Measurements from ENCODE around the gene CDH12.

- TF ChIP-seq EZH2 (IDR thresholded peaks at IDR 0.05; ENCODE audit: insufficient read depth, poor library complexity, severe bottlenecking) (no peak), EZH2phosphoT487 (IDR thresholded peaks at IDR 0.05; ENCODE audit: insufficient read depth, low read depth) (no peak)
Measured at GRCh38 chr5:22314548-22314947, 538.6 kb downstream of the CDH12 start.
